HepG2 (cell line): Measurements from ENCODE around the gene CADPS. TPM values are rescaled to one million over a fixed set of nuclear protein-coding genes. Genes with fewer than 3 reads are reported as not detected.
A peak's percentile ranks its signal among the peaks of the same experiment; 100 is the strongest.

Experiments
- ATAC-seq: fragments of 200-7000 bp; cut with Tn5 transposase; 3 replicates; pipeline ENCODE4 v1.9.1; 2020; ENCODE audit warnings: mild to moderate bottlenecking, moderate library complexity
- BruUV-seq: library from RNA; stranded (reverse); fragments of 400-500 nt; replicated peaks from 2 replicates; lab custom pipeline; 2021; lab: Mats Ljungman, UMichigan
- CTCF ChIA-PET: fragments of 300-600 bp; formaldehyde crosslinking; extraction: SDS; loops from one replicate; lab custom pipeline; 2021; ENCODE audit warnings: low total read pairs, inconsistent platforms, low intra/inter-chr PET ratio; lab: Yijun Ruan, JAX
- POLR2A ChIA-PET: fragments of 350-600 bp; sonication (Branson Sonifier 250); formaldehyde crosslinking; loops from one replicate; lab custom pipeline; 2020; ENCODE audit warnings: antibody characterized with exemption, inconsistent platforms; lab: Yijun Ruan, JAX
- DNase-seq: peaks from one replicate; pipeline ENCODE4 v3.0.0-alpha.2; 2015; ENCODE audit warnings: low spot score
- FAIRE-seq: peaks from 3 replicates; lab custom pipeline; 2011; peaks lifted over from hg19 to GRCh38; lab: Jason Lieb, UNC
- H2AFZ ChIP-seq: one replicate; pipeline ENCODE4 v1.6.1; 2011; ENCODE audit warnings: low read length, inconsistent platforms
- H3K27ac ChIP-seq: fragments of 300-600 bp; 3 replicates; pipeline ENCODE4 v1.8.0; 2011; ENCODE audit warnings: mixed run types, mild to moderate bottlenecking, mixed read lengths, low read length, inconsistent platforms; ENCODE audit not compliant: insufficient read depth; ENCODE audit errors: extremely low read length
- H3K27me3 ChIP-seq, 2 experiments: fragments of 200-600 bp in 1 of 2; 2 replicates in 1 of 2; 3 replicates in 1 of 2; pipeline versions ENCODE4 v1.6.0 to v1.8.0; 2011; ENCODE audit warnings: low read length in 2 of 2, mild to moderate bottlenecking in 2 of 2, moderate library complexity in 2 of 2, inconsistent platforms in 1 of 2; ENCODE audit not compliant: insufficient read depth in 2 of 2, control insufficient read depth in 1 of 2
- H3K36me3 ChIP-seq, 2 experiments: fragments of 200-600 bp in 1 of 2; replicated peaks in 1 of 2; 2 replicates in 1 of 2; 3 replicates in 1 of 2; pipeline versions ENCODE4 v1.5.1 to v1.8.0; 2011; ENCODE audit warnings: low read length in 2 of 2, inconsistent platforms in 1 of 2; ENCODE audit not compliant: insufficient read depth in 2 of 2, control insufficient read depth in 1 of 2
- H3K4me1 ChIP-seq: 2 replicates; pipeline ENCODE4 v1.5.1; 2012; ENCODE audit warnings: low read length, inconsistent platforms; ENCODE audit not compliant: insufficient read depth
- H3K4me2 ChIP-seq: 2 replicates; pipeline ENCODE4 v1.6.0; 2011; ENCODE audit warnings: low read depth, low read length, inconsistent platforms
- H3K4me3 ChIP-seq, 3 experiments: fragments of 200-600 bp in 1 of 3; sonication (generic), shearing (Covaris generic) in 1 of 3; replicated peaks in 1 of 3; 2 replicates each; pipeline ENCODE4 v1.5.1; 2011 to 2016; ENCODE audit warnings: low read length in 3 of 3, inconsistent platforms in 2 of 3, low read depth in 2 of 3, mild to moderate bottlenecking in 2 of 3, control low read depth in 1 of 3, mixed read lengths in 1 of 3; ENCODE audit not compliant: insufficient read depth in 1 of 3
- H3K79me2 ChIP-seq: one replicate; pipeline ENCODE4 v1.6.1; 2011; ENCODE audit warnings: low read length, inconsistent platforms; ENCODE audit not compliant: insufficient read depth
- H3K9ac ChIP-seq: 2 replicates; pipeline ENCODE4 v1.6.0; 2011; ENCODE audit warnings: mild to moderate bottlenecking, low read depth, low read length, inconsistent platforms; ENCODE audit not compliant: insufficient read depth
- H3K9me3 ChIP-seq: 2 replicates; pipeline ENCODE4 v1.5.1; 2012; ENCODE audit warnings: mild to moderate bottlenecking, low read length
- H4K20me1 ChIP-seq: 2 replicates; pipeline ENCODE4 v1.6.0; 2011; ENCODE audit warnings: inconsistent platforms, mild to moderate bottlenecking, low read length, moderate library complexity; ENCODE audit not compliant: insufficient read depth
- CTCF ChIP-seq: sonication (generic); formaldehyde crosslinking; IDR thresholded peaks from 2 replicates; pipeline ENCODE4 v1.5.0; 2020; ENCODE audit warnings: mild to moderate bottlenecking, missing genetic modification reagents, moderate library complexity
- DZIP1 ChIP-seq: sonication (generic); formaldehyde crosslinking; IDR thresholded peaks from 2 replicates; pipeline ENCODE4 v1.5.0; 2020; ENCODE audit warnings: mild to moderate bottlenecking, missing genetic modification reagents
- NR2F1 ChIP-seq, 2 experiments: fragments of 450-650 bp in 1 of 2; formaldehyde crosslinking in 1 of 2; IDR thresholded peaks; 2 replicates each; pipeline versions ENCODE4 v1.5.0 to v1.6.1; 2016 to 2020; ENCODE audit warnings: mild to moderate bottlenecking in 1 of 2, missing compliant biosample characterization in 1 of 2, missing genetic modification reagents in 1 of 2, moderate library complexity in 1 of 2
- REPIN1 ChIP-seq: sonication (generic); formaldehyde crosslinking; IDR thresholded peaks from 2 replicates; pipeline ENCODE4 v1.8.0; 2022; ENCODE audit warnings: missing genetic modification reagents, low read depth, mild to moderate bottlenecking, borderline replicate concordance
- ZIK1 ChIP-seq: sonication (generic); formaldehyde crosslinking; IDR thresholded peaks from 2 replicates; pipeline ENCODE4 v1.5.0; 2020; ENCODE audit warnings: mild to moderate bottlenecking, low read depth, missing genetic modification reagents, borderline replicate concordance
- ZNF749 ChIP-seq: sonication (generic); formaldehyde crosslinking; IDR thresholded peaks from 2 replicates; pipeline ENCODE4 v1.8.0; 2022; ENCODE audit warnings: mild to moderate bottlenecking, missing genetic modification reagents, moderate library complexity, borderline replicate concordance
- WGBS: methylation state at CpG from one replicate; pipeline ENCODE4 v1.1.6; 2017; ENCODE audit warnings: low lambda C conversion rate; 5-methylcytosine and 5-hydroxymethylcytosine counted together
- in situ Hi-C: cut with HindIII; loops from 2 replicates; pipeline ENCODE4 v1.10.0; 2017; ENCODE audit warnings: low pct_unique_long_range_greater_than_20kb; ENCODE audit not compliant: extremely low pct_ligation_motif_present
- intact Hi-C: fragments of 100-400 bp; cut with micrococcal nuclease; formaldehyde crosslinking; loops from one replicate; pipeline ENCODE4 v1.10.0; 2022; ENCODE audit not compliant: unreplicated experiment
- polyA plus RNA-seq, 8 experiments: library from polyadenylated mRNA; depleted of rRNA in 3 of 8; stranded (reverse) in 7 of 8; unstranded in 1 of 8; fragments of >200 nt; fragmentation: Illumina TruSeq in 4 of 8; extraction: Trizol in 4 of 8; gene quantifications; 2 replicates each; pipeline versions ENCODE4 v1.2.1 to v1.2.3, GENCODE V29; 2011 to 2016; ENCODE audit warnings: low read depth in 4 of 8, missing spikeins in 1 of 8, mixed read lengths in 1 of 8; ENCODE audit not compliant: insufficient read depth in 1 of 8
- total RNA-seq, 5 experiments: library from RNA; depleted of rRNA; stranded (reverse); fragments of >200 nt; fragmentation: Illumina TruSeq; extraction: Trizol; gene quantifications; 2 replicates each; pipeline ENCODE4 v1.2.3, GENCODE V29; 2016; ENCODE audit warnings: low read depth in 1 of 5

Gene CADPS
- total and polyA plus RNA-seq, 2 of the 13 experiments (the other 11 are each of a cell fraction or from before 2014, with no cell fraction given) = not detected

GRCh38 chr3:62669161-62669560, 206.1 kb downstream of the CADPS start:
- Histone ChIP-seq H3K9me3 (no peaks in the 10 kb centered on the region), H3K79me2 (no peaks in the 10 kb centered on the region), H4K20me1 (no peaks in the 10 kb centered on the region), H2AFZ (no peak overlapping the region), H3K27me3 (no peaks in the 10 kb centered on the region), H3K9ac (no peak overlapping the region), H3K4me1 (peaks cover 12% of the 10 kb centered on the region), H3K27ac (no peak overlapping the region), H3K4me2 (no peak overlapping the region), H3K4me3 (no peak overlapping the region), H3K36me3 (no peaks in the 10 kb centered on the region)
- no peak for TF ChIP-seq ZIK1 (CRISPR knock-in tag)
- no peak for TF ChIP-seq DZIP1
- TF ChIP-seq REPIN1 (CRISPR knock-in tag) = no peak
- no peak for TF ChIP-seq NR2F1 (CRISPR knock-in tag; IDR thresholded peaks at IDR 0.05)
- WGBS = 38% methylated on average over 1 of the region's 1 CpG
- intact Hi-C loops = loop anchor here (10.0 kb wide), 1 partner anchor 136 kb away; no protein-coding TSS in a partner anchor
- no peak for ATAC-seq
- in situ Hi-C loops = loop anchor here (10.0 kb wide), 1 partner anchor 526 kb away; no protein-coding TSS in a partner anchor
- ChIA-PET POLR2A (no interaction called here), CTCF (interaction anchor here (0.8 kb wide), 1 partner anchor 564 kb away, joined by 3 read pairs; no protein-coding TSS in a partner anchor)
- FAIRE-seq = no peak
- no TSS peak for BruUV-seq
- DNase-seq = no peak

- no TSS peak for BruUV-seq
These were observed 207.5 kb downstream of the CADPS start for GRCh38 chr3:62667714-62668113.

More at GRCh38 chr3:62667714-62668113, 207.5 kb downstream of the CADPS start:
- H3K4me3 ChIP-seq = no peak overlapping the region
- H3K4me1 ChIP-seq = peaks cover 7% of the 10 kb centered on the region
- peak; percentile 4 for DNase-seq
- no peaks in the 10 kb centered on the region for H3K36me3 ChIP-seq
- no peaks in the 10 kb centered on the region for H4K20me1 ChIP-seq
- ChIA-PET CTCF (no interaction called here), POLR2A (no interaction called here)
- H3K9ac ChIP-seq = no peak overlapping the region
- in situ Hi-C loops = loop anchor here (10.0 kb wide), 1 partner anchor 527 kb away; no protein-coding TSS in a partner anchor
- FAIRE-seq = no peak
- no peaks in the 10 kb centered on the region for H3K27me3 ChIP-seq
- no peak overlapping the region for H3K4me2 ChIP-seq
- no peaks in the 10 kb centered on the region for H3K79me2 ChIP-seq
- intact Hi-C loops = loop anchor here (2.0 to 10.0 kb wide), 3 partner anchors 137 to 561 kb away; no protein-coding TSS in a partner anchor
- no peaks in the 10 kb centered on the region for H3K9me3 ChIP-seq
- 5% methylated on average over 4 of the region's 5 CpGs for WGBS
- peak; percentile 70 for ATAC-seq
- no peak overlapping the region for H3K27ac ChIP-seq
- TF ChIP-seq CTCF (CRISPR knock-in tag) (0 out of 2 replicates have a peak, but pooled peaks have one; percentile 18), ZNF749 (CRISPR knock-in tag) (no peak)
- H2AFZ ChIP-seq = no peak overlapping the region
